ENCODE measurements around the gene VSX2. TPM values are rescaled to one million over a fixed set of nuclear protein-coding genes. Genes with fewer than 3 reads are reported as not detected.

Gene VSX2
- total and polyA plus RNA-seq, 2 experiments from 2014 or later = not detected

- WGBS (ENCODE audit: low lambda C conversion rate, missing lambda C conversion rate) = 82% methylated on average over 6 of the region's 6 CpGs
- Histone ChIP-seq H3K27ac (no peak overlapping the region), H4K20me1 (ENCODE audit: insufficient read depth, poor library complexity, severe bottlenecking) (no peaks in the 10 kb centered on the region), H3K79me2 (no peaks in the 10 kb centered on the region), H3K36me3 (replicated peaks; ENCODE audit: insufficient read depth, low read depth) (no peaks in the 10 kb centered on the region), H3K4me2 (no peak overlapping the region), H3K9me2 (replicated peaks; ENCODE audit: insufficient read depth) (no peaks in the 10 kb centered on the region), H3K4me3 (no peak overlapping the region), H3K27me3 (peaks cover 21% of the 10 kb centered on the region), H2AFZ (no peak overlapping the region), H3K4me1 (ENCODE audit: insufficient read depth) (peaks cover 3% of the 10 kb centered on the region), H3K9me3 (ENCODE audit: low read depth) (no peaks in the 10 kb centered on the region)
- TF ChIP-seq EZH2phosphoT487 (IDR thresholded peaks at IDR 0.05; ENCODE audit: low read depth, severe bottlenecking, unreplicated experiment) = no peak
- TF ChIP-seq EZH2 (IDR thresholded peaks at IDR 0.05; ENCODE audit: borderline replicate concordance) = no peak
- TF ChIP-seq CTCF (IDR thresholded peaks at IDR 0.05; ENCODE audit: poor library complexity) = no peak
- DNase-seq (ENCODE audit: low spot score) = no peak
These were observed 18.3 kb upstream of the VSX2 start for GRCh38 chr14:74220991-74221390.

GRCh38 chr14:74221741-74222140 lies 17.5 kb upstream of the VSX2 start:
- 79% methylated on average over 7 of the region's 7 CpGs for WGBS (ENCODE audit: low lambda C conversion rate, missing lambda C conversion rate)
- no peaks in the 10 kb centered on the region for H4K20me1 ChIP-seq (ENCODE audit: insufficient read depth, poor library complexity, severe bottlenecking)
- no peak overlapping the region for H2AFZ ChIP-seq
- no peak for DNase-seq (ENCODE audit: low spot score)
- no peaks in the 10 kb centered on the region for H3K36me3 ChIP-seq (replicated peaks; ENCODE audit: insufficient read depth, low read depth)
- TF ChIP-seq EZH2 (IDR thresholded peaks at IDR 0.05; ENCODE audit: borderline replicate concordance) (no peak), EZH2phosphoT487 (IDR thresholded peaks at IDR 0.05; ENCODE audit: low read depth, severe bottlenecking, unreplicated experiment) (no peak), CTCF (IDR thresholded peaks at IDR 0.05; ENCODE audit: poor library complexity) (no peak)
- peaks cover 20% of the 10 kb centered on the region for H3K27me3 ChIP-seq
- no peak overlapping the region for H3K27ac ChIP-seq
- H3K4me3 ChIP-seq = no peak overlapping the region
- peaks cover 3% of the 10 kb centered on the region for H3K4me1 ChIP-seq (ENCODE audit: insufficient read depth)
- no peaks in the 10 kb centered on the region for H3K79me2 ChIP-seq
- no peak overlapping the region for H3K4me2 ChIP-seq
- H3K9me3 ChIP-seq (ENCODE audit: low read depth) = no peaks in the 10 kb centered on the region
- H3K9me2 ChIP-seq (replicated peaks; ENCODE audit: insufficient read depth) = no peaks in the 10 kb centered on the region

- Histone ChIP-seq H3K9me3 (ENCODE audit: low read depth) (no peaks in the 10 kb centered on the region), H4K20me1 (ENCODE audit: insufficient read depth, poor library complexity, severe bottlenecking) (no peaks in the 10 kb centered on the region), H3K4me1 (ENCODE audit: insufficient read depth) (no peaks in the 10 kb centered on the region), H3K4me3 (no peak overlapping the region), H3K27me3 (peaks cover 16% of the 10 kb centered on the region), H3K4me2 (no peak overlapping the region), H3K9me2 (replicated peaks; ENCODE audit: insufficient read depth) (no peaks in the 10 kb centered on the region), H2AFZ (no peak overlapping the region), H3K36me3 (replicated peaks; ENCODE audit: insufficient read depth, low read depth) (no peaks in the 10 kb centered on the region), H3K27ac (no peak overlapping the region), H3K79me2 (no peaks in the 10 kb centered on the region)
- TF ChIP-seq CTCF (IDR thresholded peaks at IDR 0.05; ENCODE audit: poor library complexity) (no peak), EZH2phosphoT487 (IDR thresholded peaks at IDR 0.05; ENCODE audit: low read depth, severe bottlenecking, unreplicated experiment) (no peak), EZH2 (IDR thresholded peaks at IDR 0.05; ENCODE audit: borderline replicate concordance) (no peak)
- 72% methylated on average over 6 of the region's 6 CpGs for WGBS (ENCODE audit: low lambda C conversion rate, missing lambda C conversion rate)
- no peak for DNase-seq (ENCODE audit: low spot score)
These were observed 16.2 kb upstream of the VSX2 start for GRCh38 chr14:74223016-74223415.

GRCh38 chr14:74231784-74232183 lies 7.5 kb upstream of the VSX2 start:
- Histone ChIP-seq H3K79me2 (no peaks in the 10 kb centered on the region), H3K4me1 (ENCODE audit: insufficient read depth) (no peaks in the 10 kb centered on the region), H3K9me2 (replicated peaks; ENCODE audit: insufficient read depth) (no peaks in the 10 kb centered on the region), H3K4me2 (no peak overlapping the region), H3K36me3 (replicated peaks; ENCODE audit: insufficient read depth, low read depth) (no peaks in the 10 kb centered on the region), H3K4me3 (no peak overlapping the region), H2AFZ (no peak overlapping the region), H3K27ac (no peak overlapping the region), H4K20me1 (ENCODE audit: insufficient read depth, poor library complexity, severe bottlenecking) (no peaks in the 10 kb centered on the region), H3K9me3 (ENCODE audit: low read depth) (no peaks in the 10 kb centered on the region), H3K27me3 (peaks cover 49% of the 10 kb centered on the region)
- TF ChIP-seq EZH2phosphoT487 (IDR thresholded peaks at IDR 0.05; ENCODE audit: low read depth, severe bottlenecking, unreplicated experiment) (no peak), CTCF (IDR thresholded peaks at IDR 0.05; ENCODE audit: poor library complexity) (no peak), EZH2 (IDR thresholded peaks at IDR 0.05; ENCODE audit: borderline replicate concordance) (no peak)
- no peak for DNase-seq (ENCODE audit: low spot score)
- WGBS (ENCODE audit: low lambda C conversion rate, missing lambda C conversion rate) = 93% methylated on average over 8 of the region's 8 CpGs
